SU-DHL-6 (cell line): ENCODE results near the gene DDIT4.

Experiments
- EZH2phosphoT487 ChIP-seq: fragments of 200-600 bp; sonication (generic), shearing (Covaris generic); conservative IDR thresholded peaks from 2 replicates; pipeline ENCODE4 v1.6.1; 2018; ENCODE audit warnings: mild to moderate bottlenecking, antibody characterized with exemption, low read length, moderate library complexity, mixed read lengths
- TF ChIP-seq, protein P1 (sequence below): fragments of 200-600 bp; sonication (generic); IDR thresholded peaks from one replicate; pipeline ENCODE4 v1.5.1; 2017; ENCODE audit warnings: antibody characterized with exemption, mild to moderate bottlenecking, low read length, moderate library complexity; ENCODE audit not compliant: insufficient read depth, poor library complexity, severe bottlenecking

GRCh38 chr10:72259491-72260238 is 14.1 kb upstream of the DDIT4 start:
- TF ChIP-seq, protein P1, sequence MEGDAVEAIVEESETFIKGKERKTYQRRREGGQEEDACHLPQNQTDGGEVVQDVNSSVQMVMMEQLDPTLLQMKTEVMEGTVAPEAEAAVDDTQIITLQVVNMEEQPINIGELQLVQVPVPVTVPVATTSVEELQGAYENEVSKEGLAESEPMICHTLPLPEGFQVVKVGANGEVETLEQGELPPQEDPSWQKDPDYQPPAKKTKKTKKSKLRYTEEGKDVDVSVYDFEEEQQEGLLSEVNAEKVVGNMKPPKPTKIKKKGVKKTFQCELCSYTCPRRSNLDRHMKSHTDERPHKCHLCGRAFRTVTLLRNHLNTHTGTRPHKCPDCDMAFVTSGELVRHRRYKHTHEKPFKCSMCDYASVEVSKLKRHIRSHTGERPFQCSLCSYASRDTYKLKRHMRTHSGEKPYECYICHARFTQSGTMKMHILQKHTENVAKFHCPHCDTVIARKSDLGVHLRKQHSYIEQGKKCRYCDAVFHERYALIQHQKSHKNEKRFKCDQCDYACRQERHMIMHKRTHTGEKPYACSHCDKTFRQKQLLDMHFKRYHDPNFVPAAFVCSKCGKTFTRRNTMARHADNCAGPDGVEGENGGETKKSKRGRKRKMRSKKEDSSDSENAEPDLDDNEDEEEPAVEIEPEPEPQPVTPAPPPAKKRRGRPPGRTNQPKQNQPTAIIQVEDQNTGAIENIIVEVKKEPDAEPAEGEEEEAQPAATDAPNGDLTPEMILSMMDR, result no peak
- no peak for TF ChIP-seq EZH2phosphoT487
